GM12864 (cell line): ENCODE measurements around the gene SERTAD2.

Experiments used
- DNase-seq: peaks from one replicate; pipeline ENCODE4 v3.0.0-alpha.2; 2011; ENCODE audit warnings: low read depth
- H3K4me3 ChIP-seq: 2 replicates; pipeline ENCODE4 v1.5.1; 2011; ENCODE audit warnings: mild to moderate bottlenecking, low read depth, low read length, control low read depth
- CTCF ChIP-seq: IDR thresholded peaks from 2 replicates; pipeline ENCODE4 v1.5.1; 2011; ENCODE audit warnings: low read depth, mild to moderate bottlenecking, moderate library complexity, low read length, control low read depth, inconsistent platforms; ENCODE audit errors: missing control alignments

The SERTAD2 gene

GRCh38 chr2:64602436-64602835 is 51.3 kb downstream of the SERTAD2 start:
- no peak for DNase-seq
- TF ChIP-seq CTCF, result no peak

GRCh38 chr2:64601785-64602391 is 51.8 kb downstream of the SERTAD2 start:
- no peak overlapping the region for H3K4me3 ChIP-seq
- TF ChIP-seq CTCF, result no peak
- no peak for DNase-seq

More at GRCh38 chr2:64602436-64602835, 51.3 kb downstream of the SERTAD2 start:
- H3K4me3 ChIP-seq, result no peak overlapping the region

- no peak overlapping the region for H3K4me3 ChIP-seq
- no peak for TF ChIP-seq CTCF
Measured at GRCh38 chr2:64601034-64601754, 52.5 kb downstream of the SERTAD2 start.

GRCh38 chr2:64599469-64599868 is 54.2 kb downstream of the SERTAD2 start:
- DNase-seq, result no peak
- no peak overlapping the region for H3K4me3 ChIP-seq
- no peak for TF ChIP-seq CTCF

More at GRCh38 chr2:64601034-64601754, 52.5 kb downstream of the SERTAD2 start:
- DNase-seq, result no peak

GRCh38 chr2:64598226-64598625 is 55.5 kb downstream of the SERTAD2 start:
- no peak for TF ChIP-seq CTCF
- H3K4me3 ChIP-seq, result no peak overlapping the region
- DNase-seq, result no peak

GRCh38 chr2:64595397-64596176 is 58.1 kb downstream of the SERTAD2 start:
- no peak for DNase-seq
- no peak for TF ChIP-seq CTCF
- H3K4me3 ChIP-seq, result no peak overlapping the region
